Activated CD4-positive, alpha-beta T cell treated with anti-CD3 and anti-CD28 coated beads for 1 hour (primary cell): Measurements from ENCODE around the gene ITSN1.

Experiments
- DNase-seq: peaks from one replicate; pipeline ENCODE4 v3.0.0-alpha.2; 2020

ITSN1 gene

GRCh38 chr21:33817138-33817537 is 174.8 kb downstream of the ITSN1 start:
- no peak for DNase-seq

- DNase-seq, result no peak
Observed at GRCh38 chr21:33817663-33818451, 175.6 kb downstream of the ITSN1 start.

- no peak for DNase-seq
Observed at GRCh38 chr21:33820230-33820770, 178.0 kb downstream of the ITSN1 start.

- no peak for DNase-seq
Observed at GRCh38 chr21:33820798-33821197, 178.5 kb downstream of the ITSN1 start.

- DNase-seq, result no peak
Observed at GRCh38 chr21:33821503-33822322, 179.4 kb downstream of the ITSN1 start.

GRCh38 chr21:33824156-33824941 is 182.0 kb downstream of the ITSN1 start:
- no peak for DNase-seq

- no peak for DNase-seq
Observed at GRCh38 chr21:33825419-33825818, 183.1 kb downstream of the ITSN1 start.

- DNase-seq, result no peak
Observed at GRCh38 chr21:33825915-33826314, 183.6 kb downstream of the ITSN1 start.

GRCh38 chr21:33828083-33828482 is 185.8 kb downstream of the ITSN1 start:
- DNase-seq, result no peak

GRCh38 chr21:33828577-33828976 is 186.3 kb downstream of the ITSN1 start:
- DNase-seq, result no peak

- DNase-seq, result no peak
Observed at GRCh38 chr21:33829844-33830243, 187.5 kb downstream of the ITSN1 start.

GRCh38 chr21:33831962-33832659 is 189.8 kb downstream of the ITSN1 start:
- no peak for DNase-seq

GRCh38 chr21:33834801-33835500 is 192.7 kb downstream of the ITSN1 start:
- no peak for DNase-seq

- no peak for DNase-seq
Observed at GRCh38 chr21:33835920-33836319, 193.6 kb downstream of the ITSN1 start.

- no peak for DNase-seq
Observed at GRCh38 chr21:33836408-33836807, 194.1 kb downstream of the ITSN1 start.

GRCh38 chr21:33839167-33839716 is 196.9 kb downstream of the ITSN1 start:
- DNase-seq, result no peak

- DNase-seq, result no peak
Observed at GRCh38 chr21:33839806-33840205, 197.5 kb downstream of the ITSN1 start.

- no peak for DNase-seq
Observed at GRCh38 chr21:33840771-33841170, 198.5 kb downstream of the ITSN1 start.

- no peak for DNase-seq
Observed at GRCh38 chr21:33841561-33841960, 199.3 kb downstream of the ITSN1 start.

GRCh38 chr21:33843216-33843615 is 200.9 kb downstream of the ITSN1 start:
- DNase-seq, result no peak

GRCh38 chr21:33844104-33844889 is 202.0 kb downstream of the ITSN1 start:
- DNase-seq, result no peak
